ENCODE data around the gene OR4K5.

The OR4K5 gene

GRCh38 chr14:19917955-19918518 is 2.4 kb upstream of the OR4K5 start (continued):
- TF ChIP-seq PATZ1 (tag by site-specific recombination; IDR thresholded peaks at IDR 0.05) = no peak
- TF ChIP-seq ZNF585B (tag by site-specific recombination; IDR thresholded peaks at IDR 0.05) = no peak

- H3K27ac ChIP-seq (ENCODE audit: extremely low read depth, low read depth, low read length) = no peak overlapping the region
- no peaks in the 10 kb centered on the region for H3K36me3 ChIP-seq (ENCODE audit: control insufficient read depth in 2 of 2, insufficient read depth in 1 of 2, low read length in 2 of 2)
- H3K4me1 ChIP-seq (ENCODE audit: control insufficient read depth, insufficient read depth, low read length) = no peaks in the 10 kb centered on the region
- no peak overlapping the region for H3K4me3 ChIP-seq (ENCODE audit: low read depth, low read length)
- TF ChIP-seq ZEB2 (tag by site-specific recombination; IDR thresholded peaks at IDR 0.05) (no peak), ATF2 (tag by site-specific recombination; IDR thresholded peaks at IDR 0.05; ENCODE audit: low read depth) (peak; percentile 63)
- CTCF ChIA-PET = interaction anchor here (0.6 to 0.8 kb wide), 2 partner anchors 40 to 1830 kb away, joined by 3 read pairs; no protein-coding TSS in a partner anchor
- no peaks in the 10 kb centered on the region for H3K9me3 ChIP-seq (ENCODE audit: control insufficient read depth, insufficient read depth, low read depth, low read length)
- POLR2A ChIA-PET = no interaction called here
These were observed 1.7 kb upstream of the OR4K5 start for GRCh38 chr14:19918553-19919264.

GRCh38 chr14:19930617-19931016 is 10.2 kb downstream of the OR4K5 start, which contains the start of gene OR4K1:
Gene OR4K1 (plus strand): TSS chr14:19930917. CDS start chr14:19935667, 4,750 bp downstream.
- no peaks in the 10 kb centered on the region for H3K9me3 ChIP-seq (ENCODE audit: control insufficient read depth, insufficient read depth, low read depth, low read length)
- TF ChIP-seq ZNF624 (tag by site-specific recombination; IDR thresholded peaks at IDR 0.05) (no peak), ZNF645 (tag by site-specific recombination; IDR thresholded peaks at IDR 0.05) (no peak), ZNF585B (tag by site-specific recombination; IDR thresholded peaks at IDR 0.05) (no peak), TCF7L2 (IDR thresholded peaks at IDR 0.05; ENCODE audit: borderline replicate concordance, low read depth, low read length) (no peak), ZNF324 (tag by site-specific recombination; IDR thresholded peaks at IDR 0.05) (no peak), ZBTB6 (tag by site-specific recombination; IDR thresholded peaks at IDR 0.05) (no peak)
- H3K27ac ChIP-seq (ENCODE audit: extremely low read depth, low read depth, low read length) = no peak within 1 kb of the TSS
- H3K36me3 ChIP-seq (ENCODE audit: control insufficient read depth in 2 of 2, insufficient read depth in 1 of 2, low read length in 2 of 2) = no peaks in the 10 kb centered on the region
- ChIA-PET CTCF (no interaction called here), POLR2A (no interaction called here)
- H3K4me1 ChIP-seq (ENCODE audit: control insufficient read depth, insufficient read depth, low read length) = no peaks in the 10 kb centered on the region
- no peak within 1 kb of the TSS for H3K4me3 ChIP-seq (ENCODE audit: low read depth, low read length)

GRCh38 chr14:19941668-19942067 is 21.3 kb downstream of the OR4K5 start:
- CTCF ChIA-PET = no interaction called here
- H3K27ac ChIP-seq (ENCODE audit: extremely low read depth, low read depth, low read length) = no peak overlapping the region
- POLR2A ChIA-PET = no interaction called here
- H3K36me3 ChIP-seq (ENCODE audit: control insufficient read depth in 2 of 2, insufficient read depth in 1 of 2, low read length in 2 of 2) = no peaks in the 10 kb centered on the region
- no peaks in the 10 kb centered on the region for H3K4me1 ChIP-seq (ENCODE audit: control insufficient read depth, insufficient read depth, low read length)
- no peak overlapping the region for H3K4me3 ChIP-seq (ENCODE audit: low read depth, low read length)
- no peak for TF ChIP-seq KLF8 (tag by site-specific recombination; IDR thresholded peaks at IDR 0.05)
- H3K9me3 ChIP-seq (ENCODE audit: control insufficient read depth, insufficient read depth, low read depth, low read length) = no peaks in the 10 kb centered on the region

Measured in HEK293 (cell line).